Measurements from ENCODE around the gene MFNG. TPM values are rescaled to one million over a fixed set of nuclear protein-coding genes. Genes with fewer than 3 reads are reported as not detected.
A peak's percentile ranks its signal among the peaks of the same experiment; 100 is the strongest.

MFNG gene
- total RNA-seq, 2 experiments from 2014 or later: 85.1 to 89.9 TPM

DNA sequence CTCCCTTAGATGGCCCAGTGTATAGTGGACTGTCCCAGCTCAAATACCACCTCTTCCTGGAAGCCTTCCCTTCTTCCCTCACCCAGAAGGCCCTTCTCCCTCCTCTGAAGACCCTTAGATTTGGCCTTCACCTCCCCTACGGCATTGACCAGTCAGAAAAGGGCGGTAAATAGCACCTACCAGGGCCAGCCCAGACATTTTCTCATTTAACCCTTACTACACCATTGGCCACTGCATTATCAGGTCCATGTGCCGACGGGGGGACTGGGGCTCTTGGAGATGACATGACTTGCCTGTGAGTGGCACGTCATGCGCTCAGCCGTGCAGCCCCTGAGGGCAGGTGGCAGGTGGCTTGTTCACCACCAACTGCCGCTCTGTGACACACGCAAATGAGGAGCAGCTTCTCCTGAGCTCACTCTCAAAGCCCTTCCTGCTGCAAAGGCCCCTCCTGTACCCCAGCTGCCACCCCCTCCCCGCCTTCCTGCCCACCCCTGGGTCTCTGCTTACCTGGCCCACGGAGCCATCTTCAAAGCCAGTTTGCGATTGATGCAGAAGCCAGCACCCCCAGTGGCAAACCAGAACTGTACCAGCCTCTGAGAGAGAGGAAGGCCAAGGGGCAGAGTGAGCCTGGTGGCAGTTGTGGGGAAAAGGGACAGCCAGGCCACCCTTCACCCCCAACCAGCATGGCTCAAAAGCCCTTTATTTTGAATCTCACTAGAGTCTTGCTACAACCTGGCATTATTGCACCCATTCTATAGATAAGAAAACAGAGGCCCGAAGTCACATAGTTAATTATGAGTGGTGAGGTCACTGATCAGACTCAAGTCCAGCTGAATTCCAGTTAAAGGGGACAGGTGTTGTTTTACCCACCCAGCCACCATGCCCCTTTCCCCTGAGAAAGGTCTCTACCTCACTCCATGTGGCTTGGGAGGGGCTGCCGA is 9.5 kb downstream of the MFNG start:
- peaks cover 87% of the 10 kb centered on the region for H3K36me3 Mint-ChIP-seq (ENCODE audit: low read depth)
- POLR2A ChIA-PET: no interaction called here

GRCh38 chr22:37474447-37475090 is 11.6 kb downstream of the MFNG start:
- intact Hi-C loops (cut with DNase I, micrococcal nuclease): no loop called here
- Histone ChIP-seq H3K4me3 (ENCODE audit: low read length) (no peak overlapping the region), H3K9me3 (ENCODE audit: control insufficient read depth in 1 of 2, insufficient read depth in 1 of 2, low read length in 2 of 2) (no peaks in the 10 kb centered on the region), H3K36me3 (ENCODE audit: insufficient read depth, low read length) (peaks cover 89% of the 10 kb centered on the region), H3K27ac (ENCODE audit: low read depth in 1 of 2, low read length in 2 of 2) (no peak overlapping the region), H3K27me3 (ENCODE audit: control insufficient read depth in 1 of 2, insufficient read depth in 2 of 2, low read length in 2 of 2) (no peaks in the 10 kb centered on the region), H3K4me1 (ENCODE audit: insufficient read depth, low read length) (peaks cover 9% of the 10 kb centered on the region)
- H3K27me3 Mint-ChIP-seq: no peaks in the 10 kb centered on the region
- H3K9me3 Mint-ChIP-seq: no peaks in the 10 kb centered on the region
- TF ChIP-seq CTCF (IDR thresholded peaks at IDR 0.05): no peak
- no peak for DNase-seq
- ATAC-seq (ENCODE audit: poor library complexity): no peak
- peaks cover 15% of the 10 kb centered on the region for H3K4me1 Mint-ChIP-seq (ENCODE audit: low read depth)
- CTCF ChIA-PET: no interaction called here
- H3K27ac Mint-ChIP-seq: peak overlapping the region; percentile 62
- H3K4me3 Mint-ChIP-seq: no peak overlapping the region
- POLR2A ChIA-PET: interaction anchor here (4.5 kb wide), 1 partner anchor 11 kb away, joined by 41 read pairs; the partner anchor contains the start of gene MFNG
- H3K36me3 Mint-ChIP-seq (ENCODE audit: low read depth): peaks cover 87% of the 10 kb centered on the region

More for the DNA sequence above, 9.5 kb downstream of the MFNG start:
- DNase-seq (no peak), ATAC-seq (ENCODE audit: poor library complexity) (no peak)
- Mint-ChIP-seq H3K4me3 (no peak overlapping the region), H3K9me3 (no peaks in the 10 kb centered on the region), H3K4me1 (ENCODE audit: low read depth) (peaks cover 7% of the 10 kb centered on the region), H3K27me3 (no peaks in the 10 kb centered on the region), H3K27ac (peak overlapping the region; percentile 62)
- intact Hi-C loops (cut with DNase I, micrococcal nuclease): no loop called here
- no peak overlapping the region for H3K4me3 ChIP-seq (ENCODE audit: low read length)
- H3K9me3 ChIP-seq (ENCODE audit: control insufficient read depth in 1 of 2, insufficient read depth in 1 of 2, low read length in 2 of 2): no peaks in the 10 kb centered on the region
- TF ChIP-seq CTCF (IDR thresholded peaks at IDR 0.05): no peak
- H3K36me3 ChIP-seq (ENCODE audit: insufficient read depth, low read length): peaks cover 93% of the 10 kb centered on the region
- H3K4me1 ChIP-seq (ENCODE audit: insufficient read depth, low read length): peaks cover 22% of the 10 kb centered on the region
- CTCF ChIA-PET: no interaction called here
- no peaks in the 10 kb centered on the region for H3K27me3 ChIP-seq (ENCODE audit: control insufficient read depth in 1 of 2, insufficient read depth in 2 of 2, low read length in 2 of 2)
- H3K27ac ChIP-seq (ENCODE audit: low read depth in 1 of 2, low read length in 2 of 2): no peak overlapping the region

DNA sequence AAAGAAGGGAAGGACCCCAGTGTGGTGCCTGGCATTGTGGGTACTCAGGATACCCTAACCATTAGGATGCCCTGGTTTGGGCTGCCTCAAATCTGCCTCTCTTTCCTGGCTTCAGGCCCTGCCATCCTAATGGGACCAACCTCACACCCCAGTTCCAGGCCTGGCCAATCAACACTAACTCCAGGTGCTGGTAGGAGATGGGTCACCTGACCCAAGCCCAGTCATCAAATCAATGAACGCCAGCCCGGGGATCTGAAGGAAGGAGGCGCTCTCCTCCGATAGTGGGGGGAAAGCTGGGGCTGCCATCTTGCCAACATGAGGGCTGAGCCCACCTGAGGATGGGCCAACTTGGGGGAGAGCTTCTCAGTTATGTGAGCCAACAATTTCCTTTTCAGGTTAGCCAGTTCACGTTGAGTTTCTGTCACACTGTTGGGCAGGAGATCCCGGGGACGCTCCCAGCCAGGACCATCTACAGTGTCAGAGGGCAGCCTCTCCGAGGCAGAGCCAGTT is 12.7 kb downstream of the MFNG start:
- Mint-ChIP-seq H3K27me3 (no peaks in the 10 kb centered on the region), H3K27ac (peak overlapping the region; percentile 24), H3K36me3 (ENCODE audit: low read depth) (peaks cover 88% of the 10 kb centered on the region), H3K9me3 (no peaks in the 10 kb centered on the region), H3K4me3 (no peak overlapping the region), H3K4me1 (ENCODE audit: low read depth) (peaks cover 15% of the 10 kb centered on the region)
- ChIA-PET POLR2A (interaction anchor here (0.7 to 4.5 kb wide), 4 partner anchors 9 to 25 kb away, joined by 3 to 41 read pairs (median 5); partner anchors contain the start of gene MFNG), CTCF (interaction anchor here (1.4 to 2.6 kb wide), 3 partner anchors 25 to 206 kb away, joined by 5 to 41 read pairs (median 15); no protein-coding TSS in a partner anchor)
- H3K27ac ChIP-seq (ENCODE audit: low read depth in 1 of 2, low read length in 2 of 2): no peak overlapping the region
- ATAC-seq (ENCODE audit: poor library complexity): no peak
- intact Hi-C loops (cut with DNase I, micrococcal nuclease): no loop called here
- no peaks in the 10 kb centered on the region for H3K27me3 ChIP-seq (ENCODE audit: control insufficient read depth in 1 of 2, insufficient read depth in 2 of 2, low read length in 2 of 2)
- no peak overlapping the region for H3K4me3 ChIP-seq (ENCODE audit: low read length)
- peaks cover 9% of the 10 kb centered on the region for H3K4me1 ChIP-seq (ENCODE audit: insufficient read depth, low read length)
- H3K9me3 ChIP-seq (ENCODE audit: control insufficient read depth in 1 of 2, insufficient read depth in 1 of 2, low read length in 2 of 2): no peaks in the 10 kb centered on the region
- DNase-seq: no peak
- H3K36me3 ChIP-seq (ENCODE audit: insufficient read depth, low read length): peaks cover 90% of the 10 kb centered on the region
- TF ChIP-seq CTCF (IDR thresholded peaks at IDR 0.05): no peak
